ENCODE results near the gene TPST1. TPM values are rescaled to one million over a fixed set of nuclear protein-coding genes. Genes with fewer than 3 reads are reported as not detected.

TPST1 gene
- polyA plus RNA-seq, 12 donors: 12.7 to 30.2 (median 16.9) TPM; not detected in 1

- no peak for DNase-seq
Observed at GRCh38 chr7:66236713-66237303, 31.7 kb downstream of the TPST1 start.

- DNase-seq: no peak
Observed at GRCh38 chr7:66237906-66238772, 33.0 kb downstream of the TPST1 start.

GRCh38 chr7:66238773-66239466, 33.8 kb downstream of the TPST1 start:
- no peak for DNase-seq

GRCh38 chr7:66239467-66239856, 34.3 kb downstream of the TPST1 start:
- DNase-seq: no peak

- DNase-seq: no peak
Observed at GRCh38 chr7:66245008-66245407, 39.9 kb downstream of the TPST1 start.

- no peak for DNase-seq
Observed at GRCh38 chr7:66246554-66247171, 41.5 kb downstream of the TPST1 start.

- no peak for DNase-seq
Observed at GRCh38 chr7:66247380-66248078, 42.4 kb downstream of the TPST1 start.

GRCh38 chr7:66250711-66251110, 45.6 kb downstream of the TPST1 start:
- DNase-seq: no peak

GRCh38 chr7:66255534-66256100, 50.5 kb downstream of the TPST1 start:
- DNase-seq: no peak

- DNase-seq: no peak
Observed at GRCh38 chr7:66256281-66256680, 51.1 kb downstream of the TPST1 start.

GRCh38 chr7:66257481-66257880, 52.3 kb downstream of the TPST1 start:
- no peak for DNase-seq

GRCh38 chr7:66258409-66258808, 53.3 kb downstream of the TPST1 start:
- peak; percentile 33 for DNase-seq

- no peak for DNase-seq
Observed at GRCh38 chr7:66261941-66262340, 56.8 kb downstream of the TPST1 start.

- no peak for DNase-seq
Observed at GRCh38 chr7:66263936-66264335, 58.8 kb downstream of the TPST1 start.

- no peak for DNase-seq
Observed at GRCh38 chr7:66265566-66265965, 60.4 kb downstream of the TPST1 start.

GRCh38 chr7:66267249-66267648, 62.1 kb downstream of the TPST1 start:
- DNase-seq: peak; percentile 31

- no peak for DNase-seq
Observed at GRCh38 chr7:66269978-66270377, 64.8 kb downstream of the TPST1 start.

- no peak for DNase-seq
Observed at GRCh38 chr7:66272321-66272720, 67.2 kb downstream of the TPST1 start.

- no peak for DNase-seq
Observed at GRCh38 chr7:66276363-66276762, 71.2 kb downstream of the TPST1 start.

- DNase-seq: no peak
Observed at GRCh38 chr7:66277492-66277891, 72.4 kb downstream of the TPST1 start.

GRCh38 chr7:66279912-66280311, 74.8 kb downstream of the TPST1 start:
- no peak for DNase-seq

All from muscle of arm (tissue), 12 donors.